Right lobe of liver (tissue), 4 donors: ENCODE data around the gene RAB23.

ENCODE experiments used
- CTCF ChIP-seq, 4 donors: fragments of 200-600 bp in 3 of 4; fragments of 450-650 bp in 1 of 4; IDR thresholded peaks; one replicate each; pipeline versions ENCODE4 v1.5.1 to v1.8.0; 2016 to 2022; ENCODE audit warnings: antibody characterized with exemption in 4 of 4, mild to moderate bottlenecking in 2 of 4
- POLR2A ChIP-seq: fragments of 450-650 bp; IDR thresholded peaks from one replicate; pipeline ENCODE4 v1.6.1; 2017; ENCODE audit warnings: antibody characterized with exemption, mild to moderate bottlenecking
- donor health status: DM: no; HTN: no; CAD: no.
- donor health status: DM: no; HTN: no; CAD: no.
- donor health status: DM: no; HTN: yes; CAD: no.

GRCh38 chr6:57195457-57195856 is 26.6 kb downstream of the RAB23 start:
- TF ChIP-seq CTCF (IDR thresholded peaks at IDR 0.05) (no peak), POLR2A (no peak)
